SK-N-SH (cell line): ENCODE data around the gene VMP1.

ENCODE experiments used
- EP300 ChIP-seq, 2 experiments: IDR thresholded peaks; 2 replicates each; pipeline versions ENCODE4 v1.4.0 to v1.6.1; 2012; ENCODE audit warnings: borderline replicate concordance in 1 of 2, low read depth in 1 of 2, low read length in 1 of 2
- EZH2phosphoT487 ChIP-seq: fragments of 200-600 bp; sonication (generic); IDR thresholded peaks from 2 replicates; pipeline ENCODE4 v1.6.1; 2017; ENCODE audit warnings: low read depth, mixed run types, mild to moderate bottlenecking, antibody characterized with exemption, moderate library complexity, borderline replicate concordance
- FOXM1 ChIP-seq: IDR thresholded peaks from 2 replicates; pipeline ENCODE4 v1.4.0; 2012; ENCODE audit warnings: low read depth, mild to moderate bottlenecking
- JUND ChIP-seq: IDR thresholded peaks from 2 replicates; pipeline ENCODE4 v1.4.0; 2012
- NFIC ChIP-seq: IDR thresholded peaks from 2 replicates; pipeline ENCODE4 v1.4.0; 2012; ENCODE audit warnings: borderline replicate concordance
- POLR2AphosphoS5 ChIP-seq: IDR thresholded peaks from 2 replicates; pipeline ENCODE4 v1.6.1; 2012; ENCODE audit warnings: low read depth, low read length
- RAD21 ChIP-seq: IDR thresholded peaks from 2 replicates; pipeline ENCODE4 v1.6.1; 2012; ENCODE audit warnings: mild to moderate bottlenecking, low read length
- TEAD4 ChIP-seq: IDR thresholded peaks from 2 replicates; pipeline ENCODE4 v1.4.0; 2012; ENCODE audit warnings: mild to moderate bottlenecking, borderline replicate concordance; ENCODE audit not compliant: insufficient read depth
- USF2 ChIP-seq: fragments of 150-350 bp; IDR thresholded peaks from 2 replicates; pipeline ENCODE4 v1.6.1; 2017; ENCODE audit warnings: antibody characterized with exemption, low read length, low read depth, borderline replicate concordance
- YY1 ChIP-seq: IDR thresholded peaks from 2 replicates; pipeline ENCODE4 v1.4.0; 2012; ENCODE audit warnings: low read depth, mild to moderate bottlenecking
- TF ChIP-seq, protein P1 (sequence below): fragments of 200-600 bp; sonication (generic); IDR thresholded peaks from 2 replicates; pipeline ENCODE4 v1.6.1; 2017; ENCODE audit warnings: antibody characterized with exemption, mild to moderate bottlenecking, moderate library complexity

GRCh38 chr17:59848778-59849177, 141.3 kb downstream of the VMP1 start:
- TF ChIP-seq EZH2phosphoT487 (no peak), RAD21 (no peak), POLR2AphosphoS5 (no peak), TEAD4 (no peak), USF2 (no peak), JUND (no peak), NFIC (no peak), YY1 (no peak), EP300 (IDR thresholded peaks at IDR 0.05; ENCODE audit: borderline replicate concordance in 1 of 2, low read depth in 1 of 2, low read length in 1 of 2) (no peak), FOXM1 (no peak)
- TF ChIP-seq, protein P1, sequence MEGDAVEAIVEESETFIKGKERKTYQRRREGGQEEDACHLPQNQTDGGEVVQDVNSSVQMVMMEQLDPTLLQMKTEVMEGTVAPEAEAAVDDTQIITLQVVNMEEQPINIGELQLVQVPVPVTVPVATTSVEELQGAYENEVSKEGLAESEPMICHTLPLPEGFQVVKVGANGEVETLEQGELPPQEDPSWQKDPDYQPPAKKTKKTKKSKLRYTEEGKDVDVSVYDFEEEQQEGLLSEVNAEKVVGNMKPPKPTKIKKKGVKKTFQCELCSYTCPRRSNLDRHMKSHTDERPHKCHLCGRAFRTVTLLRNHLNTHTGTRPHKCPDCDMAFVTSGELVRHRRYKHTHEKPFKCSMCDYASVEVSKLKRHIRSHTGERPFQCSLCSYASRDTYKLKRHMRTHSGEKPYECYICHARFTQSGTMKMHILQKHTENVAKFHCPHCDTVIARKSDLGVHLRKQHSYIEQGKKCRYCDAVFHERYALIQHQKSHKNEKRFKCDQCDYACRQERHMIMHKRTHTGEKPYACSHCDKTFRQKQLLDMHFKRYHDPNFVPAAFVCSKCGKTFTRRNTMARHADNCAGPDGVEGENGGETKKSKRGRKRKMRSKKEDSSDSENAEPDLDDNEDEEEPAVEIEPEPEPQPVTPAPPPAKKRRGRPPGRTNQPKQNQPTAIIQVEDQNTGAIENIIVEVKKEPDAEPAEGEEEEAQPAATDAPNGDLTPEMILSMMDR: no peak
